Measurements from ENCODE around the gene RCL1. TPM values are rescaled to one million over a fixed set of nuclear protein-coding genes. Genes with fewer than 3 reads are reported as not detected.

Gene RCL1
- total and polyA plus RNA-seq, 2 of the 13 experiments (the other 11 are each of a cell fraction or from before 2014, with no cell fraction given) = 22.3 to 31.6 TPM

DNA sequence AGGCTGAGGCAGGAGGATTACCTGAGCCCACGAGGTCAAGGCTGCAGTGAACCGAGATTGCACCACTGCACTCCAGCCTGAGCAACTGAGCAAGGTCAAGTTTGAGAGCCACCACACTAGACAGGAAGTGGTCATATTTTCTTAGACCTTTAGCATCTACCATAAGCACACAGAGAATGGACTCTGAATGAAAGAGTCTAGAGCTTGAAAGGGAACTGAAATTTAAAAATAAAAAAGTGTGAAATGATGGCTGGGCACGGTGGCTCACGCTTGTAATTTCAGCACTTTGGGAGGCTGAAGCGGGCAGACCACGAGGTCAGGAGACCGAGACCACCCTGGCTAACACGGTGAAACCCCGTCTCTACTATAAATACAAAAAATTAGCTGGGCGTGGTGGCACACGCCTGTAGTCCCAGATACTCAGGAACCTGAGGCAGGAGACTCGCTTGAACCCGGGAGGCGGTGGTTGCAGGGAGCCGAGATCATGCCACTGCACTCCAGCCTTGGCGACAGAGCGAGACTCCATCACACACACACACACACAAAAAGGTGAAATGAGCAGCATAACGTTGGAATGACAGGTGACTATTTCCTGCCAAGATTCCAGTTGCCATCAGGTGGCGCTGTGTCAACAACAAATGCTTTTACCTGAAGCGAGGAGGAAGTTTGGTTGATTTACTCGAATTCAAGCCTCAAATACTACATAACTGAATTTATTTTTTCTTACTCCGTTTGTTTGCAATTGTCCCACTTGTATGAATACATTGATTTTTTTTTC is 30.4 kb upstream of the RCL1 start (continued):
- TF ChIP-seq, protein P1, sequence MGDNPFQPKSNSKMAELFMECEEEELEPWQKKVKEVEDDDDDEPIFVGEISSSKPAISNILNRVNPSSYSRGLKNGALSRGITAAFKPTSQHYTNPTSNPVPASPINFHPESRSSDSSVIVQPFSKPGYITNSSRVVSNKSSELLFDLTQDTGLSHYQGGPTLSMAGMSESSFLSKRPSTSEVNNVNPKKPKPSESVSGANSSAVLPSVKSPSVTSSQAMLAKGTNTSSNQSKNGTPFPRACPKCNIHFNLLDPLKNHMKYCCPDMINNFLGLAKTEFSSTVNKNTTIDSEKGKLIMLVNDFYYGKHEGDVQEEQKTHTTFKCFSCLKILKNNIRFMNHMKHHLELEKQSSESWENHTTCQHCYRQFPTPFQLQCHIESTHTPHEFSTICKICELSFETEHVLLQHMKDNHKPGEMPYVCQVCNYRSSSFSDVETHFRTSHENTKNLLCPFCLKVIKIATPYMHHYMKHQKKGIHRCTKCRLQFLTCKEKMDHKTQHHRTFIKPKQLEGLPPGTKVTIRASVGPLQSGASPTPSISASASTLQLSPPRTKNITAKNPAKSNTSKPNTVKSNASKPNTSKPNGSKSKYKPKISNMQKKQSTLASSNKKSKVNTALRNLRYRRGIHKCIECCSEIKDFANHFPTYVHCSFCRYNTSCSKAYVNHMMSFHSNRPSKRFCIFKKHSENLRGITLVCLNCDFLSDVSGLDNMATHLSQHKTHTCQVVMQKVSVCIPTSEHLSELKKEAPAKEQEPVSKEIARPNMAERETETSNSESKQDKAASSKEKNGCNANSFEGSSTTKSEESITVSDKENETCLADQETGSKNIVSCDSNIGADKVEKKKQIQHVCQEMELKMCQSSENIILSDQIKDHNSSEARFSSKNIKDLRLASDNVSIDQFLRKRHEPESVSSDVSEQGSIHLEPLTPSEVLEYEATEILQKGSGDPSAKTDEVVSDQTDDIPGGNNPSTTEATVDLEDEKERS (CRISPR knock-in tag; IDR thresholded peaks at IDR 0.05) = no peak
- TF ChIP-seq FOXP4 (CRISPR knock-in tag; IDR thresholded peaks at IDR 0.05) (no peak), HNF4A (CRISPR knock-in tag; IDR thresholded peaks at IDR 0.05) (peak; percentile 30; the same call in 1 of the 2 replicates), RERE (CRISPR knock-in tag; IDR thresholded peaks at IDR 0.05; ENCODE audit: low read depth) (no peak), POGK (CRISPR knock-in tag; conservative IDR thresholded peaks at IDR 0.05) (no peak), ZFAT (CRISPR knock-in tag; conservative IDR thresholded peaks at IDR 0.05) (no peak), ZNF83 (CRISPR knock-in tag; IDR thresholded peaks at IDR 0.05; ENCODE audit: borderline replicate concordance) (no peak), TGIF2 (CRISPR knock-in tag; IDR thresholded peaks at IDR 0.05) (peak; percentile 88), ZKSCAN5 (CRISPR knock-in tag; IDR thresholded peaks at IDR 0.05) (no peak), ZIK1 (CRISPR knock-in tag; IDR thresholded peaks at IDR 0.05; ENCODE audit: borderline replicate concordance, low read depth) (no peak), ERF (CRISPR knock-in tag; IDR thresholded peaks at IDR 0.05) (peak; percentile 40; the same call in 1 of the 2 replicates)
- TF ChIP-seq, protein P2, sequence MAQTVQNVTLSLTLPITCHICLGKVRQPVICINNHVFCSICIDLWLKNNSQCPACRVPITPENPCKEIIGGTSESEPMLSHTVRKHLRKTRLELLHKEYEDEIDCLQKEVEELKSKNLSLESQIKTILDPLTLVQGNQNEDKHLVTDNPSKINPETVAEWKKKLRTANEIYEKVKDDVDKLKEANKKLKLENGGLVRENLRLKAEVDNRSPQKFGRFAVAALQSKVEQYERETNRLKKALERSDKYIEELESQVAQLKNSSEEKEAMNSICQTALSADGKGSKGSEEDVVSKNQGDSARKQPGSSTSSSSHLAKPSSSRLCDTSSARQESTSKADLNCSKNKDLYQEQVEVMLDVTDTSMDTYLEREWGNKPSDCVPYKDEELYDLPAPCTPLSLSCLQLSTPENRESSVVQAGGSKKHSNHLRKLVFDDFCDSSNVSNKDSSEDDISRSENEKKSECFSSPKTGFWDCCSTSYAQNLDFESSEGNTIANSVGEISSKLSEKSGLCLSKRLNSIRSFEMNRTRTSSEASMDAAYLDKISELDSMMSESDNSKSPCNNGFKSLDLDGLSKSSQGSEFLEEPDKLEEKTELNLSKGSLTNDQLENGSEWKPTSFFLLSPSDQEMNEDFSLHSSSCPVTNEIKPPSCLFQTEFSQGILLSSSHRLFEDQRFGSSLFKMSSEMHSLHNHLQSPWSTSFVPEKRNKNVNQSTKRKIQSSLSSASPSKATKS (CRISPR knock-in tag; IDR thresholded peaks at IDR 0.05) = no peak

Measured in HepG2 (cell line).